NCI-H2196 (cell line): ENCODE measurements around the gene NCOA3.

Experiments used
- DNase-seq: peaks from one replicate; lab custom pipeline; 2025; ENCODE audit not compliant: unreplicated experiment; lab: John Stamatoyannopoulos, UW

The NCOA3 gene

DNA sequence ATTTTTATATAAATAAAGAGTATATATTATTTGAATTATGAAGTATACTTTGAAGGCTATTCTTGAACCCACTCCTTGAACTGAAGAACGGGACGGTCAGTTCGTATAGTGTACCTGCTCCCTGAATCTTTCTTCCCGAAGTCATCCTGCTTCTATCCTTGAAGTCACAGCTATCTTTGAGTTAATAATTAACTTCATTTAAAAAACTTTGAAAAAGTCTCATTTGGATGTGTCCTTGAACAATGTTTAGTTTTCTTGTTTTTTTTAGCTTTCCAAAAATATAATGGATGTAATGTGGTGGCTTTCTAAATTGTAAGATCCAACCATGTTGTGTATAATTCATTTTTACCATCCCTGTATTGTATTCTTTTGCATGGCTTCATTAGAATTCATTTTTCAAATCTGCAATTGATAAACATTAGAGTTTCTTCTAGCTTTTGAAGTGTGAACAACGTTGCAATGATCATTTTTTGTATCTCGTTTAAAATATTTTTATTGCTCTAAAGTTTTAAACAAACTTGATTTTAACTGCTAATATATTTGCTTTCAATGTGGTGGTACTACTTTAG is 94.4 kb downstream of the NCOA3 start:
- no peak for DNase-seq

DNA sequence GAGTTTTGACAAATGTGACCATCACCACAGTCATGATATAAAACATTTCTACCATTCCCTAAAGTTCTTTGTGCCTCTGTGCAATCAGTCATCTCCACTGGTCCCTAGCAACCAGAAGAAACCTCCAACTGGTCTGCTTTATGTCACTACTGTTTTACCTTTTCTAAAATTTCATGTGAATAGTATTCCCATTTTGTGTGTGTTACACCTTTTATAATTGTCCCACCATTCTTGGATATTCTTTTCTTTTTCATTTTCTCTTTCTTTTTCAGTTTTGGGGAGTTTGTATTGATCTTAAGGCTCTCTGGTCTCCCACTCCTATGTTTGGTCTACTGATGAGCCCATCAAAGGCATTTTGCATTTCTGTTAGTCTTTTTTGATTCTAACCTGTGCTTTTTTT is 95.4 kb downstream of the NCOA3 start:
- DNase-seq = no peak

- no peak for DNase-seq
Observed at GRCh38 chr20:47598911-47599744, 97.4 kb downstream of the NCOA3 start.

DNA sequence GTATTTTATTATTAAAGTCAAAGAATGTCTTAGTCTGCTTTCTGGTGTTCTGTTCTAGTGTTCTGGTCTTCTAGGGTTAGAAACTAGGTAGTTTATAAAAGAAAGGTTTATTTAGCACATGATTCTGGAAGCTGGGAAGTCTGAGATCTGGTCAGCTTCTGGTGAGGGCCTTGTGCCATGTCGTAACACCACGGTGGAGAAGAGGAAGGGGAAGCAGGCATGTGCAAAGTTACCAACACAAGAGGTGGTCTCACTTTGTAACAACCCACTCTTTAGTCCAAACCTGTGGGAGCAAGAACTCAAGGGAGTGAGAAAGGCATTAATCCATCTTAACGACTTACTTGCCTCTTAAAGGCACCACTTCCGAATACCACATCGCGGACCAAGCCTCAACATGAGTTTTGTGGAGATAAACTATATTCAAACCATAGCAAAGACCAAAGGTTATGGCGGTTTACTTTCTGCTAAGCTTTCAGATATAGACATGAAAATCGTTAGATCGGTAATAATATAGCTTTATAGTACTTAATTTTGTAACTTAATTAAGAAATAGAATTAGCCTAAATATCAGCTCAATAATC is 99.4 kb downstream of the NCOA3 start:
- no peak for DNase-seq

DNA sequence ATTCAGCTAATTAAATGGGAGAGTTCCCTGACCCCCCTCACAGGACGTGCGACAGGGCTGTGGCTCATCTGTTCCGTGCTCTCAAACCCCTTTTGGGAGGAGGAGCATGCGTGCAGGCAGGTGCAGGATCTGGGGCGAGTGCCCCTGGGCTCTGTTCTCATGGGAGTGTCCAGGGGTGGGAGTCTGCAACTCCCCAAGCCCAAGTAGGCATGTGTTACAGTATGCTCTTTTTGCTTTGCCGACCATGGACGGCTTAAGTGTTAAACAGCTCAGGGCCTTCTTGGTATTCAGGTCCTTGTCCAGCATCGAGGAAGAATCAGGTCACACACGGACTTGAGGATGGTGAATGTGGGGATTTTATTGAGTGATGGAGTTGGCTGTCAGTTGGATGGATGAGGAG is 101.6 kb downstream of the NCOA3 start:
- no peak for DNase-seq

DNA sequence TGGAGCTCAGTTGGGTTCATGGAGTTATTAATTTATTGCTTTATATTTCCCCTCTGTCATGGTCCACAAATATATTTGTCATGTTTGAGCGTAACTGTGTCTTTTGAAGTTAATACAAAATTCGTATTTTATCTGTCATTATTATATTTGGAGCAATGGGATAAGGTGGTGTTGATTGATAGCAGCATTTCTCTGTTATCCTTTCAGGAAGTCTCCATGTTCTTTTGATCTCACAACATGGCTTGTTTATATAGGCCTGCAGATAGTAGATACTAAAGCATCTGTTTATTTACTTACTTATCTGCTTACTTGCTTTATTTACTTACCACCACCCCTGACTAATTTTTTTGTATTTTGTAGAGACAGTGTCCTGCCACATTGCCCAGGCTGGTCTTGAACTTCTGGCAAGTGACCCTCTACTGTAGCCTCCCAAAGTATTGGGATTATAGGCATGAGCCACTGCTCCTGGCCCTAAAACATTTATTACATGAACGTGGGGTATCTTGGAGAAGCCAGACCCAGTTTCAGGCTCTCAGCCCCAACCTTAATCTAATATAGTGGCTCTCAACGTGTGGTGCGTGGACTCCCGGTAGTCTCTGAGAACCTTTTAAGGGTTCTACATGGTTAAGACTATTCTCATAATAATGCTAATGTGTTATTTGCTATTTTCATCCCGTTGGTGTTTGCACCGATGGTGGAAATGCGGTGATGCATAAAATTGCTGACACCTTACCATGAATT is 104.2 kb downstream of the NCOA3 start:
- DNase-seq = no peak

DNA sequence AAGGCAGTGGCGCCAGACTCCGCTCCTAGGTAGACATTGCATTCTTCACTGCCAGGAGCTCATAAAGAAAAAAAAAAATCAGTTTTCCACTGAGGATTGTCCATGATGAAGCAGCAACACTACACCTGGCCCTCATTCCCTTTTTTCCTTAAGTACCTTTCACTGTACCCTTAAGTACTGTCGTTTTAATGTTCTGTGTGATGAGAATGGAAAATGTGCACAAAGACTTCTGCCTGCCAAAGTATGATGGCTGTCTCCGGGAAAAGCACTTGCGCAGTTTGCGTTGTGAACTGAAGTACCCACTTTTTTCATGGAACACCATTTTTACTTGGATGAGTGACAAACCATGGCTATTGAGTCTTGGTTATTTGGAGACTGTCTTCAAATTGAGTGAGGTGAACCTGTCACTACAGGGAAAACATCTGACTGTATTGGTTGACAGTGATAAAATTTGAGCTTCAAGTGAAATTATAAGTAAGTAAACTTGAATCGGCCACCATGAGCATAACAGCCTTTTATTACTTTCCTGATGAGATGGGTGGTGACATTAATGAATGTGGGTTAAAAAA is 104.8 kb downstream of the NCOA3 start:
- peak; percentile 66 for DNase-seq

GRCh38 chr20:47606983-47607613 is 105.4 kb downstream of the NCOA3 start:
- no peak for DNase-seq

- DNase-seq = no peak
Observed at GRCh38 chr20:47609001-47609400, 107.3 kb downstream of the NCOA3 start.

GRCh38 chr20:47610247-47610944 is 108.7 kb downstream of the NCOA3 start:
- peak; percentile 38 for DNase-seq

DNA sequence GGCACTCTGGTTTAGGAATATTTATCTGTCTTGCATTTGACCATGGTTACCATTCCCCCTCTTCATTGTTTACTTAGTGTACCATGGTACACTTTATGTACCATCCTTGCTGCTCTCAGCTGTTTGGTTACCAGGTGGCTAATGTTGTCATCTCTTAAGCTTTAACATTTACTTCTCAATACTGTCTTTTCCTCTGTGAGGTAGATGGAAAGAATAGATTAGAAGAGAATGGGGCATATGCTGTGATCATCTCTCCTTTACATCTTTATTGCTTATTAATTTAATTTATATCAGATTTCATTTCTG is 109.2 kb downstream of the NCOA3 start:
- DNase-seq = no peak

- DNase-seq = no peak
Observed at GRCh38 chr20:47611785-47612184, 110.1 kb downstream of the NCOA3 start.

DNA sequence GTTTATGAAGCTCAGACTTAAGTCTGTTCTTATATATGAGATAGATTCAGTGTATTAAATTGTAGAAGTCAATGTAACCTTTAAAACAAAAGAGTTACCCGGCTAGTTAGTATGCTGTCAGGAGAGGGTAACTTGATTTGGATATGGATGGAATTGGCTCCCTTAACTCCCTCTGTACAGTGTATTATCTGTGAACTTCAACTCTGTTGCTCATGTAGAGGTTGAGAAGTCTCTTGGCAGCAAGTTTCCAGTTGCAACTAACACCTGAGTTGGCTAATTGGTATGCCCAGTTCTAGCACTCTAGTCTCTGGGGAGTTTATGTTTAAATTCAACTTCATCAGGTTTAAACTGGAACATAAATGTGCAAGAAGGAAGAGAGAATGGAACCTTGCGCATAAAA is 111.0 kb downstream of the NCOA3 start:
- DNase-seq = no peak

DNA sequence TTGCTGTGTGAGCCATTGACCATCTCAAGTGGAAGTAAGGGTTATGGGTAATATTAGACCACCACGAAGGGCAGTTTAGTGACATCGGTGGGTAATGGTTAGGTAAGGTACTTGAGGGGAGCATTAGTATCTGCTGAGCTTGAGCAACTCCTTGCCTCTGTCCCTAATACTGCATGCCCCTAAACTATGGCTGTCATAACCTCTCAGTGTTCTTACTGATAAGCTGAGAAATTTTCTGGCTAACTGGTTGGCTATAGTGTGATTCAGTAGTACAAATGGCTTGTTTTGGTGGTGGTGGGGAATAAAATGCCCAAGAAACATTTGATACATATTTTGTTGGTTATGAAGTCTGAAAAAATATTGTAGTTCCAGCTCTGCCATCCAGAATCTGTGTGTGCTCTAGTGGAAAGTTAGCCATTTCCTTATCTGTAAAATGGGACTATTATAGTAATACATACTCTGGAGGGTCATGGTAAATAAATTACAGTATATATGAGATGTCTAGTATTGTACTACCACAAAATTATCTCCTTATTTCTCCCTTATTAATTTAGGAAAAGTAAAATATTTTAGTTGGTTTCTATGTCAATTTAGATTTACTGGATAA is 113.1 kb downstream of the NCOA3 start:
- DNase-seq = no peak

GRCh38 chr20:47618479-47618878 is 116.8 kb downstream of the NCOA3 start:
- DNase-seq = no peak

- DNase-seq = peak; percentile 59
Observed at GRCh38 chr20:47620808-47621805, 119.4 kb downstream of the NCOA3 start.

GRCh38 chr20:47622118-47622665 is 120.5 kb downstream of the NCOA3 start:
- DNase-seq = no peak

GRCh38 chr20:47623206-47623605 is 121.5 kb downstream of the NCOA3 start:
- no peak for DNase-seq

DNA sequence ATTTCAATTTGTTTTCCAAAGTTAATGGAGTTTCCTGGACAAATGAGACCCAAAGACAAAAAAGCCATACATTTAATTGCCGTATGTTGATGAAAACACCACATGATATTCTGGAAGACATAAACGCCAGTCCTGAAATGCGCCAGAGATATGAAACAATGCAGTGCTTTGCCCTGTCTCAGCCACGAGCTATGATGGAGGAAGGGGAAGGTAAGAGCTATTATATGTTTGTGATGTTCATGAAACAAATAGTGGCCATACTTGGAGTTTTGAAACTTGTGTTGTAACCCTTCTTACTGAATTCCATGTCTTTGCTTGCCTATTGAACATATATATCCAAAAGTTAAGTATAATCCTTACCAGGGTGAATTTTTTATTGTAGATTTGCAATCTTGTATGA is 125.9 kb downstream of the NCOA3 start:
- DNase-seq = no peak
